22Rv1 (cell line): ENCODE data around the gene ZNF526.

Experiments used
- ZFX ChIP-seq: fragments of 450-650 bp; IDR thresholded peaks from 2 replicates; pipeline ENCODE4 v1.6.1; 2017; ENCODE audit warnings: antibody characterized with exemption, borderline replicate concordance
- TF ChIP-seq, protein P1 (sequence below): fragments of 450-650 bp; IDR thresholded peaks from 2 replicates; pipeline ENCODE4 v1.5.1; 2017; ENCODE audit warnings: mild to moderate bottlenecking

DNA sequence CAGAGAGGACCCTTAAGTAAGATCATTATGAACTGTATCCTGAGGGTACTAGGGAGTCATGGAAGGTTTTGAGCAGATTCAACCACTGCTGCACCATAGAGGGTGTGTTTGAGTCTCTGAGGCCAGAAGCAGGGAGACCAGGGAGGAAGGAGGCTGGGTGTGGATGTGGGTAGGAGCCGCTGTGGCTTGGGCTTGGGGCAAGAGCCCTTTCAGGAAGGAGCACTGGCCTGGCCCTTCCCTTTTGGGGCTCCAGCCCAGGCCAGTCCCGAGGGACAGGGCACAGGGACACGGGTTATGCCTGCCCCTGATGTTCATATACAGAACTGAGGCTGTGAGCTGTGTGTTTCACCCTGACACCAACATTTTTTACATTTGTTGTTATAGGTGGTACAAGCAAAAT is 56.2 kb downstream of the ZNF526 start:
- TF ChIP-seq, protein P1, sequence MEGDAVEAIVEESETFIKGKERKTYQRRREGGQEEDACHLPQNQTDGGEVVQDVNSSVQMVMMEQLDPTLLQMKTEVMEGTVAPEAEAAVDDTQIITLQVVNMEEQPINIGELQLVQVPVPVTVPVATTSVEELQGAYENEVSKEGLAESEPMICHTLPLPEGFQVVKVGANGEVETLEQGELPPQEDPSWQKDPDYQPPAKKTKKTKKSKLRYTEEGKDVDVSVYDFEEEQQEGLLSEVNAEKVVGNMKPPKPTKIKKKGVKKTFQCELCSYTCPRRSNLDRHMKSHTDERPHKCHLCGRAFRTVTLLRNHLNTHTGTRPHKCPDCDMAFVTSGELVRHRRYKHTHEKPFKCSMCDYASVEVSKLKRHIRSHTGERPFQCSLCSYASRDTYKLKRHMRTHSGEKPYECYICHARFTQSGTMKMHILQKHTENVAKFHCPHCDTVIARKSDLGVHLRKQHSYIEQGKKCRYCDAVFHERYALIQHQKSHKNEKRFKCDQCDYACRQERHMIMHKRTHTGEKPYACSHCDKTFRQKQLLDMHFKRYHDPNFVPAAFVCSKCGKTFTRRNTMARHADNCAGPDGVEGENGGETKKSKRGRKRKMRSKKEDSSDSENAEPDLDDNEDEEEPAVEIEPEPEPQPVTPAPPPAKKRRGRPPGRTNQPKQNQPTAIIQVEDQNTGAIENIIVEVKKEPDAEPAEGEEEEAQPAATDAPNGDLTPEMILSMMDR, result no peak
- no peak for TF ChIP-seq ZFX
